Liver (tissue), 9 donors: ENCODE measurements around the gene BANK1. TPM values are rescaled to one million over a fixed set of nuclear protein-coding genes. Genes with fewer than 3 reads are reported as not detected.

Experiments used
- DNase-seq: peaks from one replicate; pipeline ENCODE4 v3.0.0-alpha.2; 2017; ENCODE audit warnings: low spot score
- H3K27ac ChIP-seq, 2 donors: one replicate each; pipeline ENCODE4 v1.7.0; 2013; ENCODE audit warnings: inconsistent platforms in 2 of 2, low read length in 2 of 2, control low read depth in 1 of 2, low read depth in 1 of 2, mild to moderate bottlenecking in 1 of 2
- H3K27me3 ChIP-seq, 4 donors: one replicate each; pipeline versions ENCODE4 v1.6.1 to v1.7.0; 2013; ENCODE audit warnings: low read length in 3 of 4, inconsistent platforms in 1 of 4, mild to moderate bottlenecking in 1 of 4, moderate library complexity in 1 of 4; ENCODE audit not compliant: control insufficient read depth in 4 of 4, insufficient read depth in 4 of 4
- H3K36me3 ChIP-seq, 4 donors: one replicate each; pipeline versions ENCODE4 v1.6.1 to v1.7.0; 2013; ENCODE audit warnings: low read length in 3 of 4, mild to moderate bottlenecking in 3 of 4, low read depth in 1 of 4, moderate library complexity in 1 of 4; ENCODE audit not compliant: control insufficient read depth in 4 of 4, insufficient read depth in 3 of 4
- H3K4me1 ChIP-seq, 4 donors: one replicate each; pipeline versions ENCODE4 v1.6.1 to v1.7.0; 2013; ENCODE audit warnings: low read length in 3 of 4, mild to moderate bottlenecking in 3 of 4, moderate library complexity in 1 of 4; ENCODE audit not compliant: control insufficient read depth in 4 of 4, insufficient read depth in 4 of 4
- H3K4me3 ChIP-seq, 3 donors: one replicate each; pipeline versions ENCODE4 v1.6.1 to v1.7.0; 2013; ENCODE audit warnings: low read length in 3 of 3, control low read depth in 1 of 3, low read depth in 1 of 3, mild to moderate bottlenecking in 1 of 3
- H3K9ac ChIP-seq, 2 donors: one replicate each; pipeline ENCODE4 v1.7.0; 2013; ENCODE audit warnings: low read length in 2 of 2, mild to moderate bottlenecking in 2 of 2, moderate library complexity in 2 of 2, control low read depth in 1 of 2, low read depth in 1 of 2
- H3K9me3 ChIP-seq, 4 donors: one replicate each; pipeline versions ENCODE4 v1.6.1 to v1.7.0; 2013; ENCODE audit warnings: low read length in 3 of 4; ENCODE audit not compliant: control insufficient read depth in 4 of 4
- EGR1 ChIP-seq, 2 donors: IDR thresholded peaks; 2 replicates each; pipeline ENCODE4 v1.6.1; 2016 to 2018; ENCODE audit warnings: antibody characterized with exemption in 2 of 2, low read depth in 2 of 2
- FOXA1 ChIP-seq: IDR thresholded peaks from 2 replicates; pipeline ENCODE4 v1.6.1; 2016; ENCODE audit warnings: antibody characterized with exemption
- GABPA ChIP-seq, 2 donors: IDR thresholded peaks in 1 of 2; conservative IDR thresholded peaks in 1 of 2; 2 replicates each; pipeline ENCODE4 v1.6.1; 2016; ENCODE audit warnings: antibody characterized with exemption in 2 of 2, mild to moderate bottlenecking in 1 of 2, moderate library complexity in 1 of 2
- HNF4G ChIP-seq: IDR thresholded peaks from 2 replicates; pipeline ENCODE4 v1.6.1; 2016; ENCODE audit warnings: antibody characterized with exemption
- JUND ChIP-seq, 2 donors: IDR thresholded peaks; 2 replicates each; pipeline ENCODE4 v1.6.1; 2016; ENCODE audit warnings: antibody characterized with exemption in 2 of 2
- MAX ChIP-seq: IDR thresholded peaks from 2 replicates; pipeline ENCODE4 v1.6.1; 2016; ENCODE audit warnings: antibody characterized with exemption
- NR2F2 ChIP-seq: IDR thresholded peaks from 2 replicates; pipeline ENCODE4 v1.6.1; 2016; ENCODE audit warnings: antibody characterized with exemption
- RAD21 ChIP-seq, 2 donors: IDR thresholded peaks; 2 replicates each; pipeline ENCODE4 v1.6.1; 2016; ENCODE audit warnings: antibody characterized with exemption in 2 of 2, mild to moderate bottlenecking in 2 of 2
- REST ChIP-seq: IDR thresholded peaks from 2 replicates; pipeline ENCODE4 v1.6.1; 2016; ENCODE audit warnings: antibody characterized with exemption, mild to moderate bottlenecking
- RXRA ChIP-seq, 2 donors: IDR thresholded peaks; 2 replicates each; pipeline ENCODE4 v1.6.1; 2017 to 2018; ENCODE audit warnings: antibody characterized with exemption in 2 of 2, mild to moderate bottlenecking in 1 of 2
- SP1 ChIP-seq: IDR thresholded peaks from 2 replicates; pipeline ENCODE4 v1.6.1; 2018; ENCODE audit warnings: antibody characterized with exemption, mild to moderate bottlenecking
- TAF1 ChIP-seq: conservative IDR thresholded peaks from 2 replicates; pipeline ENCODE4 v1.6.1; 2016; ENCODE audit warnings: antibody characterized with exemption, mild to moderate bottlenecking
- YY1 ChIP-seq: IDR thresholded peaks from 2 replicates; pipeline ENCODE4 v1.6.1; 2016; ENCODE audit warnings: antibody characterized with exemption, mild to moderate bottlenecking
- ZBTB33 ChIP-seq: IDR thresholded peaks from 2 replicates; pipeline ENCODE4 v1.6.1; 2016; ENCODE audit warnings: antibody characterized with exemption
- WGBS: extraction: QIAGEN DNeasy Blood & Tissue Kit; methylation state at CpG from one replicate; pipeline ENCODE4 v1.1.7; 2013; 5-methylcytosine and 5-hydroxymethylcytosine counted together
- polyA plus RNA-seq, 2 donors: library from polyadenylated mRNA; stranded (reverse) in 1 of 2; unstranded in 1 of 2; fragments of 200-250 nt in 1 of 2; fragments of >200 nt in 1 of 2; fragmentation: Nextera tagmentation in 1 of 2; extraction: Ambion mirVana in 1 of 2; gene quantifications; one replicate each; pipeline versions ENCODE4 v1.2.1 to v1.2.3, GENCODE V29; 2013 to 2015
- total RNA-seq, 2 donors: library from RNA; depleted of rRNA; stranded (reverse); fragments of >200 nt; gene quantifications; one replicate each; pipeline ENCODE4 v1.2.3, GENCODE V29; 2014
- TF ChIP-seq, protein P1 (sequence below): IDR thresholded peaks from 2 replicates; pipeline ENCODE4 v1.6.1; 2016; ENCODE audit warnings: antibody characterized with exemption
- TF ChIP-seq, protein P2 (sequence below): fragments of 150-350 bp; IDR thresholded peaks from 2 replicates; pipeline ENCODE4 v1.5.1; 2017; ENCODE audit warnings: improper control_type of control experiment, low read depth, low read length; ENCODE audit not compliant: missing input control
- donor health status: healthy.
- donor health status: healthy.
- donor health status: healthy.
- donor health status: healthy.
- donor health status: healthy.

The BANK1 gene
- total and polyA plus RNA-seq, 4 donors: 0.06 to 1.7 (median 0.35) TPM

DNA sequence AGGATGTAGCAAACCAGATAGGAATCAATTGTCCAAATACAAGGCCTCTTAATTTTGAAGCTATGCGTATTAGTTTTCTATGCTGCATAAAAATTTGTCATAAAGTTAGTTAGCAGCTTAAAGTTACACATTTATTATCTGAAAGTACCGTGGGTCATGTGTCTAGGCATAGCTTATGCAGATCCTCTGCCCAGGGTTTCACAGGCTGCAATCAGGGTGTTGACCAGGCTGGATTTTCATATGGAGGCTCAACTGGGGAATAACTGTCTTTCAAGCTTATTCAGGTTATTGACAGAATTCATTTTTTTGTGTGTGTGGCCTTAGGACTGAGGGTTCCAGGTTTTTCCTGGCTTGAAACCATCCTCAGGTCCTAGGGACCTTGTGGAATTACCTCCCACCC lies 289.7 kb downstream of the BANK1 start:
- H3K4me1 ChIP-seq: no peaks in the 10 kb centered on the region
- TF ChIP-seq REST: no peak
- no peak for TF ChIP-seq TAF1
- TF ChIP-seq ZBTB33: no peak
- no peak for TF ChIP-seq NR2F2
- TF ChIP-seq YY1: no peak
- TF ChIP-seq JUND (IDR thresholded peaks at IDR 0.05): no peak
- TF ChIP-seq, protein P1, sequence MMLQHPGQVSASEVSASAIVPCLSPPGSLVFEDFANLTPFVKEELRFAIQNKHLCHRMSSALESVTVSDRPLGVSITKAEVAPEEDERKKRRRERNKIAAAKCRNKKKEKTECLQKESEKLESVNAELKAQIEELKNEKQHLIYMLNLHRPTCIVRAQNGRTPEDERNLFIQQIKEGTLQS: no peak
- TF ChIP-seq, protein P2, sequence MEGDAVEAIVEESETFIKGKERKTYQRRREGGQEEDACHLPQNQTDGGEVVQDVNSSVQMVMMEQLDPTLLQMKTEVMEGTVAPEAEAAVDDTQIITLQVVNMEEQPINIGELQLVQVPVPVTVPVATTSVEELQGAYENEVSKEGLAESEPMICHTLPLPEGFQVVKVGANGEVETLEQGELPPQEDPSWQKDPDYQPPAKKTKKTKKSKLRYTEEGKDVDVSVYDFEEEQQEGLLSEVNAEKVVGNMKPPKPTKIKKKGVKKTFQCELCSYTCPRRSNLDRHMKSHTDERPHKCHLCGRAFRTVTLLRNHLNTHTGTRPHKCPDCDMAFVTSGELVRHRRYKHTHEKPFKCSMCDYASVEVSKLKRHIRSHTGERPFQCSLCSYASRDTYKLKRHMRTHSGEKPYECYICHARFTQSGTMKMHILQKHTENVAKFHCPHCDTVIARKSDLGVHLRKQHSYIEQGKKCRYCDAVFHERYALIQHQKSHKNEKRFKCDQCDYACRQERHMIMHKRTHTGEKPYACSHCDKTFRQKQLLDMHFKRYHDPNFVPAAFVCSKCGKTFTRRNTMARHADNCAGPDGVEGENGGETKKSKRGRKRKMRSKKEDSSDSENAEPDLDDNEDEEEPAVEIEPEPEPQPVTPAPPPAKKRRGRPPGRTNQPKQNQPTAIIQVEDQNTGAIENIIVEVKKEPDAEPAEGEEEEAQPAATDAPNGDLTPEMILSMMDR: no peak
- TF ChIP-seq SP1: no peak
- TF ChIP-seq RAD21 (IDR thresholded peaks at IDR 0.05): no peak
- TF ChIP-seq MAX: no peak
- no peak for TF ChIP-seq GABPA (IDR thresholded peaks at IDR 0.05 in 1 of 2, conservative IDR thresholded peaks at IDR 0.05 in 1 of 2)
- no peak for TF ChIP-seq FOXA1
- no peak for TF ChIP-seq RXRA (IDR thresholded peaks at IDR 0.05)
- no peak for TF ChIP-seq HNF4G
- TF ChIP-seq EGR1 (IDR thresholded peaks at IDR 0.05; ENCODE audit: low read depth in 2 of 2): no peak
- H3K4me3 ChIP-seq: no peak overlapping the region
- H3K9ac ChIP-seq: no peak overlapping the region
- DNase-seq: no peak
- 84% methylated on average over 2 of the region's 2 CpGs for WGBS
- H3K27ac ChIP-seq: no peak overlapping the region
- no peaks in the 10 kb centered on the region for H3K27me3 ChIP-seq
- H3K36me3 ChIP-seq: no peaks in the 10 kb centered on the region
- no peaks in the 10 kb centered on the region for H3K9me3 ChIP-seq
